HG03469 (cell line): ENCODE results near the gene PAIP2.
"Not testable (repeated sequence)": the region's sequence is repeated elsewhere in the genome, so short reads cannot be mapped to it uniquely, and the experiment has no call there.

ENCODE experiments used
- ATAC-seq: cut with Tn5 transposase; IDR thresholded peaks from one replicate; pipeline ENCODE4 v1.9.1; 2021; ENCODE audit warnings: mild to moderate bottlenecking, moderate library complexity, moderate number of reproducible peaks; ENCODE audit not compliant: unreplicated experiment

Gene PAIP2

DNA sequence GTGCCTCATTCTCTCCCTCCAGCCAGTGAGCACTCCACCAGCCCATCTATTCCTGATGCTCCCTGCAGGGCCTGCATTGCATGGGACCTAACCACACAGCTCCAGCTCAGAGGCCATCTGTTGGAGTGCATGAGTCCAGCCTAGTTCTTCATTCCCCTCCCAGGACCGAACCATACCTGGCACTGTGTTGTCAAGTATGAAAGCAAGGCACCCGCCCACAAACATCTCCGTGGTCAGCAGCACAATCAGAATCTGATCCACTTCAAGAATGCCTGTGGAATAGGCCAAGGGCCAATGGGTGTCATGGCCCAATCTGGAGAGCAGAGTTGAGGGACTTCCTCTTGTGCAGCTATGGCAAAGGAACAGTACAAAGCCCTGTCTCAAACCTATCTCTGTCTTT, 35.6 kb downstream of the PAIP2 start:
- ATAC-seq, result no peak

DNA sequence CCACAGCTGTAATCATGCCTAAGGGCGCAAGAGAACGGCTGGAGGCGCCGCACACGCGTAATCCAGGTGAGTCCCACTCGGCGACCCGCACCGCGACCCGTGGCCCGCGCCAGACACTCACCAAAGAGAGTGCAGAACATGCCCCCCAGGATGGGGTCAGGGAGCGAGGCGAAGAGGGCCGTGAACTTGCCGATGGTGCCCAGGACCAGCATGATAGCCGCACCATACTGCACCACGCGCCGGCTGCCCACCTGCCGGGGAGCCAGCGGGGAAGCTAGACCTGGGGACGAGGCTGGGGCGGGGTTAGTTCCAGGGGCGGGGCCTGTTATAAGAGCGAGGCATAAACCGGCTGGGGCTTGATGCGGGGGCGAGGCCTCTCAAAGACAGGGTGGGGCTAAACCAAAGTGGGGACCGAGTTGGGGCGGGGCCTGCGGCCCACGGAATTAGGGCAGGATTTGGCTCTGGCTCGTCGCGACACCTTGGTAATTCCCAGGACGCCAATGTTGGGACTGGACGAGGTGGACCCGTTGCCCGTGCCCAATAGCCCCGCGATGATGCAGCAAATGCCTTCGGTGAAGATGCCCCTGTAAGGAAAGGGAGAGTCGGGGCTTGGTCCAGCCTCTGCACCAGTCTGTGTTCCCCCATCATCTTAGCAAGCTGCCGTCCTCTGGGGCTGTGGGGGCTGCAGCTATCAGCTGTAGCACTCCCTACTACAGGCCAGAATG, 36.6 kb downstream of the PAIP2 start:
- no peak for ATAC-seq

DNA sequence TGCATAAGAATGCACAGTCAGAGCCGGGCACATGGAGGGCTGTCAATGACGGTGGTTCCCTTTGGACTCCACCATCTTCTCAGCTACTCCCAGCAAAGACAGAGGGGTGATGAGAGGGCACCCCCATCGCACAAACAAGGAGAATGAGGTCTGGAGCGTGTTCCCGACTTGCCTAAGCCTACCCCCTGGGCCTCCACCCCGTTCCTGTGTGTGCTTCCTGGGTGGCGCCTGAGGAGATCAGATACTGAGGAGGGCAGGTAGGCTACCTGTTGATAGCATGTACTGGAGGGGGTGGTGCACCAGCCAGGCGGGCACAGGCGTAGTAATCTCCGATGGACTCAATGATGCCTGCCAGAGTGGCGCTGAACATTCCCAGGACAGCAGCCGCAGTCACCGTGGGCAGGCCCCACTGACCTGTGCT, 37.3 kb downstream of the PAIP2 start:
- no peak for ATAC-seq

DNA sequence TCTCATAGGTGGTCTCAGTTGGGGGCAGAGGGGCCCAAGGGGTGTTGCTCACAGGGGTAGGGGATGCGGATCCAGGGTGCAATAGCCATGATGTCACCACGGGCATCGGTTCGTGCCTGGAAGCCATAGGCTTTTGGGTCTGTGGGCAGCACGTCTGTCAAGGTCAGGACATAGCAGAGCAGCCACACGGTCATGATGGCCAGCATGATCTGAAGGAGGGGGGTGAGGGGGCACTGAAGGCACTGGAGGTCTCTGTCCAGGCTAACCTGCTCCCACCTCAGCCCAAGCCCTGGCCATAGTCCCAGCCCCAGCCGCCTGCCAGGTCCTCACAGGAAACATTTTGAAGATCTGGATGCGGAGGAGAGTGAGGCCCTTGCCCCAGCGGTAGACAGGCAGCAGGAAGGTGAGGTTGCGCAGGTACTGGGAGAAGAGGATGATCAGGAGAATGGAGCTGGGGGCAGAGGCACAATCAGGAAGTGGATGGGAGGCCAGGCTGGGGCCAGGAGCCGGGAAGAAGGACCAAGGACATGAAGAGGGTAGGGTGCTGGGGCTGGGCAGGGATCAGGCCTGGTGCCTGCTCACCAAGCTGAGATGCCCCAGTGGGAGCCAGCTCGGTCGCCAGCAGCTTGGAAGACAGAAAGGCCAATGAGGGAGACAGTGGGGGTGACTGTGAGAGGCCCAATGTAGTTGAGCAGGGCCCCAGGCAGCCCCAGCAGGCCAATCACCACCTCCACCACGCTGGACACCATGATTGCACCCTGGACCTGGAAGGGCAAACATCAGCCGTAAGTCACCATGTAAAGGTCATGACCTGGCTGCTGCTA, 38.2 kb downstream of the PAIP2 start:
- ATAC-seq, result no peak

- no peak for ATAC-seq
These were observed 40.4 kb downstream of the PAIP2 start for GRCh38 chr5:139381837-139382761.

- no peak for ATAC-seq
These were observed 41.2 kb downstream of the PAIP2 start for GRCh38 chr5:139382807-139383206.

GRCh38 chr5:139383275-139383992, 41.8 kb downstream of the PAIP2 start, which contains the start of gene SLC23A1:
TSS of gene SLC23A1 (minus strand) at chr5:139383297. CDS start at chr5:139383253, 44 bp downstream.
- ATAC-seq, result no peak

- no peak for ATAC-seq
These were observed 42.4 kb downstream of the PAIP2 start for GRCh38 chr5:139383993-139384590.

- ATAC-seq, result no peak
These were observed 43.0 kb downstream of the PAIP2 start for GRCh38 chr5:139384591-139385051.

GRCh38 chr5:139385061-139386049, 43.7 kb downstream of the PAIP2 start:
- no peak for ATAC-seq

GRCh38 chr5:139386050-139386438, 44.4 kb downstream of the PAIP2 start:
- ATAC-seq, result no peak

DNA sequence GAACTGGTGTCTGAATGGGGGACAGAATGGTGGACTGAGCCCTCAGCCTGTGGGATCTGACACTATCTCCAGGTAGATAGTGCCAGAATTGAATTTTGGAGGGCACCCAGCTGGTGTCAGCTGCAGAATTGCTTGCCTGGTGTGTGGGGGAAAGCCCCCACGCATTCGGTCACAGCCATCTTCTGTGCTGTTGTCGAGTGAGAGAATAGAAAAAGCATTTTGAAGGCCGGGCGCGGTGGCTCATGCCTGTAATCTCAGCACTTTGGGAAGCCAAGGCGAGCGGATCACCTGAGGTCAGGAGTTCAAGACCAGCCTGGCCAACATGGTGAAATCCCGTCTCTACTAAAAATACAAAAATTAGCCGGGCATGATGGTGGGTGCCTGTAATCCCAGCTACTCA, 45.3 kb downstream of the PAIP2 start:
- ATAC-seq, result not testable (repeated sequence)

DNA sequence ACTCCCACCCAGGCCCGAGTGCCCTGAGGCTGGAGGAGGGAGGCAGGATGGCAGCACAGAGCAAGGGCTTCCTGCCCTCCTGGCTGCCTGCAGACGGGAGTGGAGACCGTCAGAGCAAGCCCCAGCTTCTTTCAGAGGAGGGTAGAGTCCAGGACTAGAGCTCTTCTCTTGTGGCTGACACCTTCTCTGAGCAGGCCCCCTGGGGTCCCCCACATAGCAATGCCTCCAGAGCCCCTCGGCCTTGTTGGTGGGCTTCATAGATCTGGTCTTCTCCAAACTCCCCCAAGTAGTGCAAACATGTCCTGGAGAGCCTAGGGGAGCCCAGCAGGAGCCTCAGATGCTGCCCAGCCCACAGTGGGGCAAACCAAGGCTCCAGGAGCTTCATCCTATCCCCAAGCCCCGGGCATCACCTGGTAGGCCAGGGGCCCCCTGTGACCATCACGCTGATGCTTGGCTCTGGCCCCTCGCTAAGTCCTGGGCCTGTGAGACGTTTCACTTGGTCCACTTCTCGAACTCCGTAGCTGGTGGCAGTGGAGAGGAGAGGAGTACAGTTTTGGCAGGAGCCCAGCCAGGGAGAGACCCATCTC, 46.0 kb downstream of the PAIP2 start:
- no peak for ATAC-seq

GRCh38 chr5:139388198-139388821, 46.7 kb downstream of the PAIP2 start:
- no peak for ATAC-seq

GRCh38 chr5:139389701-139390638, 48.3 kb downstream of the PAIP2 start, which contains the start of gene MZB1:
TSS of gene MZB1 (minus strand) at chr5:139389913. CDS start at chr5:139389856, 57 bp downstream.
- no peak for ATAC-seq
